Upper lobe of right lung (tissue), 1 donor: ENCODE measurements around the gene PTPRG. TPM values are rescaled to one million over a fixed set of nuclear protein-coding genes. Genes with fewer than 3 reads are reported as not detected.

Experiments
- ATAC-seq: fragments of 200-7000 bp; cut with Tn5 transposase; one replicate; pipeline ENCODE4 v1.9.1; 2020; ENCODE audit warnings: mild to moderate bottlenecking, moderate library complexity
- DNase-seq: peaks from one replicate; pipeline ENCODE4 v3.0.0-alpha.2; 2020
- H3K27ac ChIP-seq: fragments of 200-600 bp; one replicate; pipeline ENCODE4 v1.8.0; 2022
- H3K27me3 ChIP-seq: fragments of 200-600 bp; one replicate; pipeline ENCODE4 v1.8.0; 2022; ENCODE audit warnings: mild to moderate bottlenecking
- H3K36me3 ChIP-seq: fragments of 200-600 bp; one replicate; pipeline ENCODE4 v1.8.0; 2022
- H3K4me1 ChIP-seq: fragments of 200-600 bp; one replicate; pipeline ENCODE4 v1.8.0; 2022
- H3K4me3 ChIP-seq: fragments of 200-600 bp; one replicate; pipeline ENCODE4 v1.8.0; 2022; ENCODE audit warnings: mild to moderate bottlenecking
- H3K9me3 ChIP-seq: fragments of 200-600 bp; one replicate; pipeline ENCODE4 v1.8.0; 2022
- intact Hi-C: fragments of 100-400 bp; cut with DNase I; formaldehyde crosslinking; loops from one replicate; pipeline ENCODE4 v1.11.0; 2022
- total RNA-seq: library from RNA; stranded (reverse); fragmentation: NEBNext Ultra II Directional; extraction: Animal tissue kit (Norgen Biotek cat#: 25700); gene quantifications from one replicate; pipeline ENCODE4 v1.2.1, GENCODE V29; 2021
- TF ChIP-seq, protein P1 (sequence below): fragments of 200-600 bp; IDR thresholded peaks from one replicate; pipeline ENCODE4 v1.8.0; 2022; ENCODE audit warnings: antibody characterized with exemption
- donor health status: DM: no; HTN: yes; CAD: no; lungs with severe emphysema.

PTPRG gene
- total RNA-seq, 1 donor from 2014 or later, result 86.7 TPM

DNA sequence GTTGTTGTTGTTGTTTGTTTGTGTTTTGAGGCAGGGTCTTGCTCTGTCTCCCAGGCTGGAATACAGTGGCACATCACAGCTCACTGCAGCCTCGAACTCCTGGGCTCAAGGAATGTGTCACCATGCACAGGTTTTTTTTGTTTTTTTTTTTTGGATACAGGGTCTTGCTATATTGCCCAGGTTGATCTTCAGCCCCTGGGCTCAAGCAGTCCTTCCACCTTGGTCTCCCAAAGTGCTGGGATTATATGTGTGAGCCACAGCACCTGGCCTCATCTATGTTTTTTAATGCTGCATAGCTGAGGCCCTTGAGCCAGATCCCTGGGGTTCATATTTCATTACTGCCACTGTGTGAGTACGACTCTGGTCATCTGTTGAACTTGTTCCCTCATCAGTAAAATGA, 459.3 kb downstream of the PTPRG start:
- Histone ChIP-seq H3K4me1 (no peaks in the 10 kb centered on the region), H3K36me3 (no peaks in the 10 kb centered on the region), H3K27me3 (no peaks in the 10 kb centered on the region), H3K4me3 (no peak overlapping the region), H3K27ac (no peak overlapping the region), H3K9me3 (no peaks in the 10 kb centered on the region)
- intact Hi-C loops, result no loop called here
- DNase-seq (no peak), ATAC-seq (no peak)
- TF ChIP-seq, protein P1, sequence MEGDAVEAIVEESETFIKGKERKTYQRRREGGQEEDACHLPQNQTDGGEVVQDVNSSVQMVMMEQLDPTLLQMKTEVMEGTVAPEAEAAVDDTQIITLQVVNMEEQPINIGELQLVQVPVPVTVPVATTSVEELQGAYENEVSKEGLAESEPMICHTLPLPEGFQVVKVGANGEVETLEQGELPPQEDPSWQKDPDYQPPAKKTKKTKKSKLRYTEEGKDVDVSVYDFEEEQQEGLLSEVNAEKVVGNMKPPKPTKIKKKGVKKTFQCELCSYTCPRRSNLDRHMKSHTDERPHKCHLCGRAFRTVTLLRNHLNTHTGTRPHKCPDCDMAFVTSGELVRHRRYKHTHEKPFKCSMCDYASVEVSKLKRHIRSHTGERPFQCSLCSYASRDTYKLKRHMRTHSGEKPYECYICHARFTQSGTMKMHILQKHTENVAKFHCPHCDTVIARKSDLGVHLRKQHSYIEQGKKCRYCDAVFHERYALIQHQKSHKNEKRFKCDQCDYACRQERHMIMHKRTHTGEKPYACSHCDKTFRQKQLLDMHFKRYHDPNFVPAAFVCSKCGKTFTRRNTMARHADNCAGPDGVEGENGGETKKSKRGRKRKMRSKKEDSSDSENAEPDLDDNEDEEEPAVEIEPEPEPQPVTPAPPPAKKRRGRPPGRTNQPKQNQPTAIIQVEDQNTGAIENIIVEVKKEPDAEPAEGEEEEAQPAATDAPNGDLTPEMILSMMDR, result no peak

DNA sequence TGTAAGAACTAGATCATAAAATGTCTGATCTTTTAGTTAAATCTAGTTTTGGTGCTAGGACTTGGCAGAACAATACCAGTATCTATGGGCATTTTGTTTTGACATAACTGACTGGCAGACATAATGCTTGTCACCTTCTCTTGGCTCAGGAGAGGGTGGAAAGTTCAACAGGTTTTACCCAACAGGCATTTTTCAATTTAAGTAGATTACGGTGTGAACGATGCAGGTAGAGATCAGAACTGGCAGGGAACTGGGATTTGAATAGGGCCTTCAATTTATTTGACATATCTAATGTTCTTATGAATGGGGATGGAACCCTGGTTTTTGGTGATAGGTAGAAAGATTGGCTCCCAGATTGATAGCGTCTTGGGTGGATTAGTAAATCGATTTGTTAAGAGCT, 460.9 kb downstream of the PTPRG start:
- DNase-seq, result no peak

DNA sequence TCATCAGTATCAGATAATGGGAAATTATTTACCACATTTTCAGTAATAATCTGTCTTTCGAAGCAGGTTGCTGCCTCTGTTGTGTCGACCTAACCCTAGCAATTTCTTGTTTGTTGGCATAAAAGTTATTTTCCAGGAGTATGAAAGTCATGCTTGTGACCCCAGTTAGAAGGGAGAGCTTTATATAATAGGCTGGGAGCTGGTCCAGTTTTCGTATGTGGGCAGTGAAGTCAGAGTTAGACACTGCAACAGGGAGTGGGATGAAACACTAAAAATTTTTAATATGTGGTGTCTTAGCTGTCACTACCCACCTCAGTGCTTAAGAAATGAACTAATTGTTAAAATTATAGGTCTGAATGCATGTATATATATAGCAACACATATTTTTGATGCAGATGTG, 463.5 kb downstream of the PTPRG start:
- DNase-seq (no peak), ATAC-seq (no peak)
- intact Hi-C loops, result no loop called here
- H3K27ac ChIP-seq, result no peak overlapping the region
- H3K36me3 ChIP-seq, result no peaks in the 10 kb centered on the region
- H3K27me3 ChIP-seq, result no peaks in the 10 kb centered on the region
- H3K4me3 ChIP-seq, result no peak overlapping the region
- H3K4me1 ChIP-seq, result no peaks in the 10 kb centered on the region
- H3K9me3 ChIP-seq, result no peaks in the 10 kb centered on the region
- TF ChIP-seq, protein P1, result no peak

More for the DNA sequence above, 460.9 kb downstream of the PTPRG start:
- ATAC-seq, result no peak
- no peaks in the 10 kb centered on the region for H3K4me1 ChIP-seq
- no peak overlapping the region for H3K27ac ChIP-seq
- TF ChIP-seq, protein P1, result no peak
- no peaks in the 10 kb centered on the region for H3K9me3 ChIP-seq
- H3K36me3 ChIP-seq, result no peaks in the 10 kb centered on the region
- intact Hi-C loops, result no loop called here
- H3K4me3 ChIP-seq, result no peak overlapping the region
- H3K27me3 ChIP-seq, result no peaks in the 10 kb centered on the region

- no peak for DNase-seq
- no peak for ATAC-seq
- H3K9me3 ChIP-seq, result no peaks in the 10 kb centered on the region
- no peaks in the 10 kb centered on the region for H3K27me3 ChIP-seq
- no peaks in the 10 kb centered on the region for H3K36me3 ChIP-seq
- TF ChIP-seq, protein P1, result no peak
- no peaks in the 10 kb centered on the region for H3K4me1 ChIP-seq
- intact Hi-C loops, result no loop called here
- H3K4me3 ChIP-seq, result no peak overlapping the region
- no peak overlapping the region for H3K27ac ChIP-seq
These were observed 464.5 kb downstream of the PTPRG start for GRCh38 chr3:62025913-62026312.

DNA sequence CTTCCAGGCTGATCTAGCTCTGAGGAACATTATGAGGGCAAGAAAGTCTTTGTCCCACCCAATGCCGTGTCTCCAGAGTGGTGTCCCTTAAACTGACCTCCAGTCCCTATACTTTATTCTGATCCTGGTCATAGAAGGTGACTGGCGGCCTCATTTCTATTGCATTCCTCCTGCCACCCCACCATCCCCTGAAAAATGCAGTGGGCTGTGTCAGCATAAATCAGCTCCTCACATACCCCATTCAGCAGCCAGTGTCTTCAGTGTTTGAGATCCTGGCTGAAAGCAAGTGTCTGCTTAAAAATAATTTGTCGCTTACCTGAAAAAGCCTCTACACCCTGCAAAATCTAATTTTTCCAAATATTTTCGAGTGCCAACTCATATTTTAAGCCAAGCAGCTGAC, 465.9 kb downstream of the PTPRG start:
- Histone ChIP-seq H3K4me1 (no peaks in the 10 kb centered on the region), H3K27ac (no peak overlapping the region), H3K36me3 (no peaks in the 10 kb centered on the region), H3K4me3 (no peak overlapping the region), H3K27me3 (no peaks in the 10 kb centered on the region), H3K9me3 (no peaks in the 10 kb centered on the region)
- ATAC-seq (no peak), DNase-seq (no peak)
- intact Hi-C loops, result no loop called here
- TF ChIP-seq, protein P1, result no peak

- ATAC-seq (no peak), DNase-seq (no peak)
- Histone ChIP-seq H3K27me3 (no peaks in the 10 kb centered on the region), H3K4me3 (no peak overlapping the region), H3K27ac (no peak overlapping the region), H3K36me3 (no peaks in the 10 kb centered on the region), H3K9me3 (no peaks in the 10 kb centered on the region), H3K4me1 (no peaks in the 10 kb centered on the region)
- intact Hi-C loops, result no loop called here
- TF ChIP-seq, protein P1, result no peak
These were observed 466.4 kb downstream of the PTPRG start for GRCh38 chr3:62027796-62028195.
